B cell (primary cell): ENCODE results near the gene TP53I13. TPM values are rescaled to one million over a fixed set of nuclear protein-coding genes. Genes with fewer than 3 reads are reported as not detected.
A peak's percentile ranks its signal among the peaks of the same experiment; 100 is the strongest.

ENCODE experiments used
- ATAC-seq: fragments of 200-7000 bp; cut with Tn5 transposase; one replicate; pipeline ENCODE4 v1.10.0; 2021; ENCODE audit warnings: low read depth, mild to moderate bottlenecking, moderate number of reproducible peaks, moderate library complexity
- CTCF ChIA-PET: fragments of 350-600 bp; sonication (Branson Sonifier 250); formaldehyde crosslinking; loops from one replicate; lab custom pipeline; 2021; ENCODE audit warnings: antibody characterized with exemption, inconsistent platforms; lab: Charles Lee
- POLR2A ChIA-PET: fragments of 350-600 bp; sonication (Branson Sonifier 250); formaldehyde crosslinking; loops from one replicate; lab custom pipeline; 2021; ENCODE audit warnings: antibody characterized with exemption; lab: Charles Lee
- DNase-seq: peaks from one replicate; pipeline ENCODE4 v3.0.0; 2013
- H2AFZ ChIP-seq: 2 replicates; pipeline ENCODE4 v1.6.1; 2012; ENCODE audit warnings: mild to moderate bottlenecking, low read depth, low read length; ENCODE audit not compliant: insufficient read depth, poor library complexity, severe bottlenecking
- H3K27ac ChIP-seq, 2 donors: 1 replicate in 1 of 2; 2 replicates in 1 of 2; pipeline ENCODE4 v1.5.1; 2012 to 2013; ENCODE audit warnings: low read length in 2 of 2, mild to moderate bottlenecking in 2 of 2, moderate library complexity in 1 of 2
- H3K27me3 ChIP-seq, 4 experiments: fragments of 200-600 bp in 1 of 4; sonication (generic) in 1 of 4; replicated peaks in 1 of 4; 1 replicate in 2 of 4; 2 replicates in 2 of 4; pipeline versions ENCODE4 v1.6.1 to v1.7.0; 2013 to 2016; ENCODE audit warnings: low read length in 3 of 4, mild to moderate bottlenecking in 2 of 4, mixed read lengths in 1 of 4, moderate library complexity in 1 of 4; ENCODE audit not compliant: insufficient read depth in 4 of 4, control insufficient read depth in 3 of 4; ENCODE audit errors: control extremely low read depth in 1 of 4
- H3K36me3 ChIP-seq, 2 experiments: replicated peaks in 1 of 2; 1 replicate in 1 of 2; 2 replicates in 1 of 2; pipeline versions ENCODE4 v1.6.1 to v1.7.1; 2013; ENCODE audit warnings: low read length in 1 of 2; ENCODE audit not compliant: insufficient read depth in 2 of 2, control insufficient read depth in 1 of 2; ENCODE audit errors: control extremely low read depth in 1 of 2, extremely low read depth in 1 of 2
- H3K4me1 ChIP-seq, 2 donors: fragments of 200-600 bp in 1 of 2; sonication (generic) in 1 of 2; 1 replicate in 1 of 2; 2 replicates in 1 of 2; pipeline versions ENCODE4 v1.5.1 to v1.6.1; 2013 to 2017; ENCODE audit warnings: low read length in 2 of 2; ENCODE audit not compliant: control insufficient read depth in 2 of 2, insufficient read depth in 2 of 2
- H3K4me2 ChIP-seq: replicated peaks from 2 replicates; pipeline ENCODE3; 2012; ENCODE audit warnings: mild to moderate bottlenecking, low read depth, low read length; ENCODE audit not compliant: poor library complexity, severe bottlenecking
- H3K4me3 ChIP-seq, 5 experiments: fragments of 200-600 bp in 1 of 5; sonication (generic) in 1 of 5; 1 replicate in 3 of 5; 2 replicates in 2 of 5; pipeline versions ENCODE4 v1.5.1 to v1.7.0; 2011 to 2016; ENCODE audit warnings: low read length in 4 of 5, mild to moderate bottlenecking in 4 of 5, low read depth in 2 of 5, control low read depth in 1 of 5, moderate library complexity in 1 of 5; ENCODE audit not compliant: insufficient read depth in 1 of 5; ENCODE audit errors: control extremely low read depth in 1 of 5, extremely low read depth in 1 of 5
- H3K79me2 ChIP-seq: fragments of 200-600 bp; sonication (generic); one replicate; pipeline ENCODE4 v1.6.0; 2016; ENCODE audit warnings: low read length; ENCODE audit not compliant: control insufficient read depth, insufficient read depth
- H3K9ac ChIP-seq: fragments of 200-600 bp; sonication (generic); 2 replicates; pipeline ENCODE4 v1.6.1; 2017; ENCODE audit warnings: mild to moderate bottlenecking, low read length, moderate library complexity
- H3K9me3 ChIP-seq, 3 donors: one replicate each; pipeline versions ENCODE4 v1.6.1 to v1.7.1; 2013; ENCODE audit warnings: low read length in 2 of 3; ENCODE audit not compliant: control insufficient read depth in 2 of 3, insufficient read depth in 1 of 3; ENCODE audit errors: control extremely low read depth in 1 of 3
- H4K20me1 ChIP-seq: 2 replicates; pipeline ENCODE4 v1.6.0; 2012; ENCODE audit warnings: mild to moderate bottlenecking, low read length; ENCODE audit not compliant: insufficient read depth, control insufficient read depth, poor library complexity, severe bottlenecking
- H3K27ac Mint-ChIP-seq: one replicate; pipeline ENCODE4 v1.8.0; 2021; ENCODE audit warnings: mixed read lengths
- H3K27me3 Mint-ChIP-seq: one replicate; pipeline ENCODE4 v1.8.0; 2021; ENCODE audit warnings: mixed read lengths
- H3K4me1 Mint-ChIP-seq: one replicate; pipeline ENCODE4 v1.8.0; 2021; ENCODE audit warnings: mixed read lengths
- H3K4me3 Mint-ChIP-seq: one replicate; pipeline ENCODE4 v1.8.0; 2021; ENCODE audit warnings: mixed read lengths
- H3K9me3 Mint-ChIP-seq: one replicate; pipeline ENCODE4 v1.8.0; 2022; ENCODE audit warnings: mixed read lengths; ENCODE audit not compliant: insufficient read depth
- CTCF ChIP-seq: fragments of 200-600 bp; IDR thresholded peaks from one replicate; pipeline ENCODE4 v1.8.0; 2022; ENCODE audit warnings: antibody characterized with exemption, mild to moderate bottlenecking
- EZH2 ChIP-seq: IDR thresholded peaks from 2 replicates; pipeline ENCODE4 v1.6.1; 2012; ENCODE audit warnings: borderline replicate concordance, low read depth, mild to moderate bottlenecking, moderate library complexity, low read length; ENCODE audit not compliant: insufficient read depth, poor library complexity, severe bottlenecking
- WGBS: methylation state at CpG from one replicate; pipeline ENCODE4 v1.1.5; 2013; ENCODE audit warnings: missing lambda C conversion rate; ENCODE audit not compliant: insufficient coverage; 5-methylcytosine and 5-hydroxymethylcytosine counted together
- intact Hi-C: fragments of 100-400 bp; cut with micrococcal nuclease; formaldehyde crosslinking; loops from one replicate; pipeline ENCODE4 v1.10.0; 2022
- polyA plus RNA-seq: library from polyadenylated mRNA; depleted of rRNA; stranded (reverse); fragments of >200 nt; gene quantifications from 2 replicates; pipeline ENCODE4 v1.2.3, GENCODE V29; 2012
- total RNA-seq, 2 donors: library from RNA; stranded (reverse); fragments of 120-200 nt in 1 of 2; gene quantifications; 1 replicate in 1 of 2; 2 replicates in 1 of 2; pipeline versions ENCODE4 v1.2.3 to v1.2.4, GENCODE V29; 2013 to 2022

The TP53I13 gene
- total and polyA plus RNA-seq, 2 donors (not counting 1 experiment from before 2014, with no cell fraction given) = 224 to 287 TPM

DNA sequence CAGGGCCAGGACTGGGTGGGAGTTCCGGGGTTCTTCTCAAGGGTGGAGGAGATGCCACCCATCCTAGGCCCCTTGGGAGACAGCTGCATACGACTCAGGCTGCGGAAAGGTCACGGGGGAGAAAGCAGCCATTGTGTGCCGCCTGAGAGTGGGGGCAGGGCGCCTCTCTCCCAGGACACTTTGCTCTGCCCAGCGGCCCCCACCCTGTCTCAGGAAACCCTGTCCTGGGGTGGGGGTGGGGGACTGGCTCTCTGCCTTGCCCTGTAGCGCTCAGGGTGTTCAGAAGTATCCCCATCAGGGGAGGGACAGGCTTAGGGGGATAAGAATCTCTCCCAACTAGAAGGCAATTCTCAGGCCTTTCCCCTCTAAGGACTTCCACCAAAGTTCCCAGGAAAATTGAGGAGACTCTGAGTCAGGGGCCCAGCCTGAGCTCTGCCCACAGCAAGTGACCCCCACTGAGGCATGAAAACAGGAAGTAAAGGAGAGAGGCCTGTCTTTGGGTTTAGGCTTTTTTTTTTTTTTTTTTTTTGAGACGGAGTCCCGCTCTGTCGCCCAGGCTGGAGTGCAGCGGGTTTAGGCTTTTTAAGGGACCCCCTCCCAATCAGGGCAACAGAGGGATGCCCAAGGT lies 16.1 kb downstream of the TP53I13 start:
- Histone ChIP-seq H3K27ac (peak overlapping the region in 1 of 2 donors; percentile 29), H3K4me2 (peak overlapping the region; percentile 69), H3K9ac (no peak overlapping the region), H2AFZ (peak overlapping the region; percentile 9), H4K20me1 (peaks cover 52% of the 10 kb centered on the region), H3K9me3 (no peaks in the 10 kb centered on the region), H3K4me1 (peaks cover 35 to 45% of the 10 kb centered on the region in 2 donors), H3K79me2 (peaks cover 70% of the 10 kb centered on the region), H3K4me3 (peak overlapping the region in 2 of 5 experiments; percentile 2 to 16), H3K27me3 (no peaks in the 10 kb centered on the region), H3K36me3 (peaks cover 0 to 25% of the 10 kb centered on the region in 2 experiments)
- Mint-ChIP-seq H3K9me3 (no peaks in the 10 kb centered on the region), H3K4me1 (peaks cover 51% of the 10 kb centered on the region), H3K27ac (peak overlapping the region; percentile 71), H3K4me3 (peak overlapping the region; percentile 70), H3K27me3 (no peaks in the 10 kb centered on the region)
- TF ChIP-seq CTCF (no peak), EZH2 (no peak)
- CTCF ChIA-PET = interaction anchor here (0.6 to 24.3 kb wide), 6 partner anchors 8 to 214 kb away, joined by 3 to 336 read pairs (median 6); partner anchors contain the start of gene ANKRD13B
- intact Hi-C loops = no loop called here
- WGBS = 75% methylated on average over 4 of the region's 12 CpGs
- no peak for ATAC-seq
- no peak for DNase-seq
- POLR2A ChIA-PET = interaction anchor here (0.7 to 1.0 kb wide), 5 partner anchors 8 to 54 kb away, joined by 3 to 10 read pairs (median 8); partner anchors contain the start of gene ANKRD13B
